Hindlimb muscle (tissue), 1 donor: Measurements from ENCODE around the gene SOHLH2. TPM values are rescaled to one million over a fixed set of nuclear protein-coding genes. Genes with fewer than 3 reads are reported as not detected.

Experiments
- DNase-seq: peaks from one replicate; pipeline ENCODE4 v3.0.0-alpha.2; 2013
- polyA plus RNA-seq: library from polyadenylated mRNA; unstranded; fragments of 120-200 nt; gene quantifications from one replicate; pipeline ENCODE4 v1.2.1, GENCODE V29; 2013; ENCODE audit not compliant: insufficient read length

Gene SOHLH2
- polyA plus RNA-seq, 1 donor = 4.0 TPM

- no peak for DNase-seq
Observed at GRCh38 chr13:36183901-36184300, 30.5 kb downstream of the SOHLH2 start.

GRCh38 chr13:36175621-36176020 is 38.7 kb downstream of the SOHLH2 start:
- no peak for DNase-seq

GRCh38 chr13:36174923-36175322 is 39.4 kb downstream of the SOHLH2 start:
- no peak for DNase-seq

GRCh38 chr13:36173571-36174322 is 40.6 kb downstream of the SOHLH2 start:
- DNase-seq = no peak

GRCh38 chr13:36166046-36166445 is 48.3 kb downstream of the SOHLH2 start:
- DNase-seq = peak; percentile 43

GRCh38 chr13:36163809-36164308 is 50.5 kb downstream of the SOHLH2 start:
- DNase-seq = no peak

- no peak for DNase-seq
Observed at GRCh38 chr13:36163286-36163685, 51.1 kb downstream of the SOHLH2 start.

- DNase-seq = no peak
Observed at GRCh38 chr13:36160297-36160696, 54.1 kb downstream of the SOHLH2 start.

- no peak for DNase-seq
Observed at GRCh38 chr13:36158611-36159010, 55.7 kb downstream of the SOHLH2 start.

GRCh38 chr13:36157480-36157879 is 56.9 kb downstream of the SOHLH2 start:
- DNase-seq = peak; percentile 80

- peak; percentile 40 for DNase-seq
Observed at GRCh38 chr13:36154567-36155291, 59.6 kb downstream of the SOHLH2 start.

- DNase-seq = no peak
Observed at GRCh38 chr13:36151591-36151990, 62.8 kb downstream of the SOHLH2 start.

- DNase-seq = no peak
Observed at GRCh38 chr13:36148446-36148845, 65.9 kb downstream of the SOHLH2 start.

- DNase-seq = no peak
Observed at GRCh38 chr13:36147330-36147729, 67.0 kb downstream of the SOHLH2 start.

GRCh38 chr13:36146511-36147269 is 67.7 kb downstream of the SOHLH2 start:
- no peak for DNase-seq

- no peak for DNase-seq
Observed at GRCh38 chr13:36143738-36144137, 70.6 kb downstream of the SOHLH2 start.

- no peak for DNase-seq
Observed at GRCh38 chr13:36142735-36143134, 71.6 kb downstream of the SOHLH2 start.

- no peak for DNase-seq
Observed at GRCh38 chr13:36135876-36136275, 78.5 kb downstream of the SOHLH2 start.

- DNase-seq = no peak
Observed at GRCh38 chr13:36134632-36135031, 79.7 kb downstream of the SOHLH2 start.

- DNase-seq = no peak
Observed at GRCh38 chr13:36133950-36134626, 80.3 kb downstream of the SOHLH2 start.

- DNase-seq = no peak
Observed at GRCh38 chr13:36132376-36132775, 82.0 kb downstream of the SOHLH2 start.

GRCh38 chr13:36131931-36132297 is 82.4 kb downstream of the SOHLH2 start:
- peak; percentile 81 for DNase-seq
